Measurements from ENCODE around the gene PGP.

PGP gene

DNA sequence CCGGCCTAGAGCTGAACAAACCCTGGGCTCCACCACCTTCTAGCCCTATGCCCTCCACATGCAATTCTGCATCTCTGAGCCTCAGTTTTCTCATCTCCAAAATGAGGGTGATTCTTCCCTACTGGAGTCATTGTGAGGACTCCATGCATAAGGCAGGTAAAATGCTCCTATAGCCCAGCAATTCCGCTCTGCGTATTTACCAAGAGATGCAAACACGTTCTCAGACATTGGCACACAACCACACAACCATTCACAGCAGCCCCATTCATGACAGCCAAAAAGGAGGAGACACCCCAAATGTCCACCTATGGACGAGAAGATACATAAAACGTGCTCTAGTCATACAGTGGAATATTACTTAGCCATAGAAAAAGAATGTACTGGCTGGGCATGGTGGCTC is 14.3 kb downstream of the PGP start:
- no peak for DNase-seq (ENCODE audit: low read depth in 2 of 2)

DNA sequence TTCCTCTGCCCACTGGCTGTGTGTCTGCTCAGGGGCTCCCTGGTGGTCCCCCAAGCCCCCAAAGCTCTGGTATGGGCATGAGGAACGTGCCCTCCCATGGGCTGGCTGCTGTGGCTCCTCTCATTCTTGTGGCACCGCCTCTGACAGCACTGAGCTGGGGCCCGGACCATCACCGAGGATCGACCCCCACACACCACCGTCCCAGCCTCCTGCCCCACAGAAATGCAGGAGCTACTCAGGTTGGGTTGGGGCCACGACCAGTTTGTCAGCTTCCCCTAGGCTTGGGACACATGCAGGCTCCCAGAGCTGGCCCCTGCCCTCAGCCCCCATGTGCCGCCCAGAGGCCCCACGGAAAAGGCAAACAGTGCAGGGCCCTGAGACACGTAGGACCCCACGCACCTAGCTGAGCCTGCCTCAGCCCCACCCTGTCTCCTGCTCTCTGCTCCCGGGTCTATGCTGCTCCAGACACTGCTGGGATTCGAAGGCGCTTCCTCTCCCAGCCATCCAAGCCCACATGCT is 15.0 kb downstream of the PGP start:
- no peak for DNase-seq (ENCODE audit: low read depth in 2 of 2)

DNA sequence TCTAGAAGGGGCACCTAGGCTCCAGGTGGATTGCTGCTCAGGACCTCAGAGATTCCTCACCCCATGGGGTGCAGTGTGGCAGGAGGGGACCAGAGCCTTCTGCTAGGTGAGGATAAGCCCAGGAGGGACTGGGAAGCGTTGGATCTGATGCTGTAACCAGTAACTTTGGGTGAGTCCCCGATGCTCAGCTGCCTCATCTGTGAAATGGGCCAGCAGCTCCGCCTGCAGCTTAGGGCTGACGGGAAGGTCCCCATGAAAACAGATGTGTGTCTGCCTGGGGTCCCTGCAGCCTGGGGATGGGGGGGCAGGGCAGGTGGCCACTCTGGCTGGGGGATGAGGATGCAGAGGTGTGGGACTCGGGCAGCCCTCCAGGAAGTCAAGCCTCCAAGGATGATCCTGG is 15.5 kb downstream of the PGP start:
- no peak for DNase-seq (ENCODE audit: low read depth in 2 of 2)

DNA sequence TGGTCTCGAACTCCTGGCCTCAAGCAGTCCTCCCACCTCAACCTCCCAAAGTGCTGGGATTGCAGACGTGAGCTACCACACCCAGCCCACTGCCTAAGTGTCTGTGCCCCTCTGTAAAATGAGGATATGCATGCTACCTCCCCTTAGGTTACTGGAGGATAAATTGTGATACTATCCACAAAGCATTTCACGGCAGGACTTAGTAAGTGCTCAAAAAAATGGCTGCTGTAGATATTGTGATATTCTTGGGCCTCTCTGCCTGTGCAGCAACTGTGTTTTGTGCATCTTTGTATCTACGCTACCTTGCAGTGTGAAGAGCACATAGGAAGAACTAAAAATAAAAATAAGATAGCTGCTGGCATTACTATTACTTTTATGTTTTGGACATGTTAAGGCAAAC is 16.4 kb downstream of the PGP start:
- DNase-seq (ENCODE audit: low read depth in 2 of 2) = no peak

DNA sequence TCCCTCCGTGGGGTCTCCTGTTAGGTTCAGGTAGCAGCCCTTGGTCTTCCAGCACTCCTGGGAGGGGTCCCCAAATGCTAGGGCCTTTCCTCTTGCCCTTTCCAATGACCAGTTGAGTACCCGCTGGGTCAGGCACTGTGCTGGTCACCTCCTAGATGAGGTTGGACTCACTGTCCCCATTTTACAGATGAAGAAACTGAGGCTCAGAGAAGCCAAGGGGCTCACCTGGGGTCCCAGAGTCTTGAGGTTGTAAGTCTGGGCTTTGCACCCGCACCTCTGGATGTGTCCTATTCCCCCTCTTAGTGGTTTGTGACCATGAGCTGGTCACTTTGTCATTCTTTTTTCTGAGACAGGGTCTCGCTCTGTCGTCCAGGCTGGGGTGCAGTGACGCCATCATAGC is 16.9 kb downstream of the PGP start:
- DNase-seq (ENCODE audit: low read depth in 2 of 2) = no peak

DNA sequence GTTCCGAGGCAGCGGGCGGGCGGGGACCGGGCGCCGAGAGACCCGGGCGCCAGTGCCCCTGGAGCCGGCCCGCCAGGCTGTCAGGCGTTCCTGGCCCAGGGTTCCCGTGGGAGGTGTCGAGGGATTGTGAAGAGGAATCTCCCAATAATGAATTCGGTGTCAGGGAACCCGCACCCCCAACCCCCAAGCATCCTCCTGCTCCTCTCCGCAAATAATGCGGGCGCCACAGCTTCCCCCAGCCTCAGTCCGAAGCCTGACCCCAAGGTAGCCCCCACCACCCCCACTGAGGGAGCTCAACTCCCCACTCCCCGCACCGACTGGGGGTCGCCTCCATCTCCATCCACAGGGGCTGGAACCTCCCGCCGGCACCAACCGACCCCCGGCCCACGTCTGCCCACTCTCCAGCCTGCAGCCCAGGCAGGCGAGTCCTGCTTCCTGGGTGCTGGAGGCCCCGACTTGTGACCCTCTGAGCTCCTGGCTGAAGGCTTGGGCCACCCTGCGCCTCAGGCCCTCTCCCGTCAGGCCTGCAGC is 17.6 kb downstream of the PGP start:
- no peak for DNase-seq (ENCODE audit: low read depth in 2 of 2)

DNA sequence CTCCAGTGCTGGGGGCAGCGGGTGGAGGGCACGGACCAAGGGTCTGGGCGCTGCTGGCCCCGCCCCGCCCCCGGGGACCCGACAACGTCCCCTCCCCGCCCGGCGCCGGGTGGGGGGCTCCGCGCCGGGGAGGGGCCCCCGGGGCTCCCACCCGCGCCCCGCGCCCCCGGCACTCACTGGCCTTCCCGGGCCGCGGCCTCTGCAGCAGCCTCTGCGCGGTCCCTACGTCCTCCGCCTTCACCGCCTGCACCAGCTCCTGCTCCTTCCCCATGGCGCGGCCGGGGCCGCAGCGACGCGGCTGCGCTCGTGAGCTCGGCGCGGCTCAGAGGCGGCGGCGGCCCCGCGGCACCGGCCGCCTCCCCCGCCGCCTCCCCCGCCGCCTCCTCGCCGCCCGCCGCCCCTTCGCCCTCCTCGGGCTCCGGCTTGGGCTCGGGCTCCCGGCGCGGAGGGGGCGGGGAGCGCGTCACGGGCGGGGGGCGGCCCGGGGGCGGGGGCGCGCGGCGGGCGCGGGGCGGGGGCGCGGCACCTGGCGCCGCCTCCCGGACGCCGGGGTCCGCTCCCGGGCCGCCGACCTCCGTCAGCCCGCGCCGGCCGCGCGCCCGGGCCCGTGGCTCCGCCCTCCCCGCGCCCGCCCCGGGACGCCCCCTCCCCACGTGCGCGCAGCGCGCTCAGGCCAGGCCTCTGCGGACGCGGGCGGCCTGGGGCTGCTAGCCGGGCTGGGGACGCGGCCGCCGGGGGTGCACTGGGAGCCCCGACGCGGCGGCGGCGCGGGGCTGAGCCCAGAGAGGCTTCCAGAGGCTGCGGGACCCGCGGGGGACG is 18.3 kb downstream of the PGP start, which contains the start of gene CASKIN1:
Gene CASKIN1 (minus strand): TSS at position 444 of the 819 bp plus-strand sequence. CDS start 173 bp downstream, at position 271.
- DNase-seq (ENCODE audit: low read depth in 2 of 2) = no peak

DNA sequence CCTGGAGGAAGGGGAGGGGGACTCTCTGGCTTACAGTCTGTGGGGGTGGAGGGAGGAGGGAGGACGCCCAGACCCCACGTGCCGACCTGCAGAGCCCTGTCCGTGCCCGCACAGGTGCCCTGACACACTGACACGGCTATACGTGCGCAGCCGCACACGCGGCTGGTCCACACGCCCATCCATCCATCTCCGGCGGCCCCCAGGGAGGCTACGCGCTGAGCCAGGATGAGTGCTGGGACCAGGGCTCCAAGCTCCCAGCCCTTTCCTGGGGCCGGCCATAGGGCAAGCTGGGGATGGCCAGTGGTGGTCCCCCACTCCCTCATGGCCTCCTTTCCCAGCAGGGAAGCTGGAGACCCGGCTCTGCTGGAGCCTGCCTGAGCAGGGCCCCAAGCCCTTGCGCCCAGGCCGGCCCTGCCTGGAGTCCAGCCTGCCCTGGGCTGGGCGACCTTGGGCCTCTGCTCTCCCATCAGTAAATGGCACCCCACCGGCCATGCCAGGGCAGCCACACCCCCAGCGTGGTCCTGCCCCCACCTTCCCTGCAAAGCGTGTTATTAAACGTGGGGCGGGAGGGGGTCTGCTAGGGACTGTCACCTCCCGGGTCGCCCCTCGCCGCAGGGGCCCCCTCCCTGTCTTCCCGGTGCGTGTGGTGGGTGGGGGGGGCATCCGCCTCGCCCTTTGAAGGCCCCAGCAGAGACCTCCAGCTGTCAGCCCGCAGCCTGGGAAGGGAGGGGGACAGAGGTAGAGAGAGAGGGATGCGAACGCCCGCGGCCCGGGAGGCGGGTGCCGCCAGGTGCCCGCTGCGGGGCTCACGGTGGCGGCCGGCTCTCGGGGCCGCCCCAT is 19.1 kb downstream of the PGP start:
- DNase-seq (ENCODE audit: low read depth in 2 of 2) = no peak

DNA sequence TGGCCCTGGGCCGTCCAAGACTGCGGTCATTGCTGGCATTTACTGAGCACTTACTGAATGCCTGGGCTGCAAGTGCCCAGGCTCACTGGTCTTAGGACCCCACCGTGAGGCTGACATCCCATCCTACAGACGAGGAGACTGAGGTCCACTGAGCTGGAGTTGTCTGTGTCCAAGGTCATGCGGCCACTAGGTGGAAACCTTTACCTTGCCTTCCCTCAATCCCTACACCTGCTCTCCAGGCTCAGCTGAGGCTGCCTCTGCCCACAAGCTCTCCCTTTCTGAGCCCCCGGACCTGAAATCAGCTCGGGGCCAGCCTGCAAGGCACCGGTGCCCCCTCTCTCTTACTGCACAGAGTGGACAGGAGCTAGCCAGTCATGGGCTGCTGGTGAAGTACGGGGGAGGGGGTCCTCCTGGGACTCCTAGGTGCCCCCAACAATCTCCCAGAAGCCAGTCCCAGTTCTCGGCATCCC is 19.8 kb downstream of the PGP start:
- peak in 1 of 2 donors; percentile 21 for DNase-seq (ENCODE audit: low read depth in 2 of 2)

DNA sequence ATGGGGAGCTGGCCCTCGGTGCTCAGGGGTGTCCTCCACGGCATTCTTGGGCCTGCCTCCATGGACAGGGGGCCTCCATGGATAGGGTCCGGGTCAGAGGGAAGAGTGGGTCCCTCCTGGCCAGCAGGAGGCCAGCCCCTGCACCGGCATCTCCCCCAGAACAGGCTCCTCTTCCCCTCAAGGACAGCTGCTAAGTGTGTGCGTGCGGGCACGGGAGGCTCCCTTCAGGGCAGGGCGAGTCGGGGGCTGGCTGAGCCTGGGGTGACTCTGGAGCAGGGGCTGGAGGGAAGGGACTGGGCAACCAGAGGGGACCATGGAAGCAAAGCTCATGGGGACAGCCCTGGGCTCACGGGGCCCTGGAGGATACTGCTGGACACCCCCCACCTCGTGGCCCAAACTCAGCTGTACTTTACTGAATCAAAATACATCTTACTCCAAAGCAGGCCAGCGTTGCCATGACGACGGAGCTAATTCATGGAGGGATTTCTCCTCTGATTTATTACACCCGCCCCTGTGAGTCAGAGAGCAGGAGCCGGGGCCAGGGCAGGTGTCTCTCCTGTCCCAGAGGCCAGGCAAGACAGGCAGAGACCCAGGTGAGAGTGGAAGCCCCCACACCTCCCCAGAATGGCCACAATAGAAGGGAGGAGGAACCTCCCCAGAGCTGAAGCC is 20.3 kb downstream of the PGP start:
- no peak for DNase-seq (ENCODE audit: low read depth in 2 of 2)

DNA sequence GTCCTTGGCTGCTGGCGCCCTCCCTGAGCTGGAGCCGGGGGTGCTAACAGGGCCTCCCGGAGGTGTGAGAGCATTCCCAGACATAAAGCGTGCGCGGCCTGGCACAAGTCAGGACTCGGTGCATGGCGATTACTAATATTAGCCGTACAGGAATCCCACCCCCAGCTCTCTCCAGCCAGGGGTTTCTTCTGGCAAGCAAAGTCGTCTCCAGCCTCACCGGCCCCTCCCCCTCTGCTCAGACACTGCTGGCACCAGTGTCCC is 23.3 kb downstream of the PGP start:
- DNase-seq (ENCODE audit: low read depth in 2 of 2) = no peak

DNA sequence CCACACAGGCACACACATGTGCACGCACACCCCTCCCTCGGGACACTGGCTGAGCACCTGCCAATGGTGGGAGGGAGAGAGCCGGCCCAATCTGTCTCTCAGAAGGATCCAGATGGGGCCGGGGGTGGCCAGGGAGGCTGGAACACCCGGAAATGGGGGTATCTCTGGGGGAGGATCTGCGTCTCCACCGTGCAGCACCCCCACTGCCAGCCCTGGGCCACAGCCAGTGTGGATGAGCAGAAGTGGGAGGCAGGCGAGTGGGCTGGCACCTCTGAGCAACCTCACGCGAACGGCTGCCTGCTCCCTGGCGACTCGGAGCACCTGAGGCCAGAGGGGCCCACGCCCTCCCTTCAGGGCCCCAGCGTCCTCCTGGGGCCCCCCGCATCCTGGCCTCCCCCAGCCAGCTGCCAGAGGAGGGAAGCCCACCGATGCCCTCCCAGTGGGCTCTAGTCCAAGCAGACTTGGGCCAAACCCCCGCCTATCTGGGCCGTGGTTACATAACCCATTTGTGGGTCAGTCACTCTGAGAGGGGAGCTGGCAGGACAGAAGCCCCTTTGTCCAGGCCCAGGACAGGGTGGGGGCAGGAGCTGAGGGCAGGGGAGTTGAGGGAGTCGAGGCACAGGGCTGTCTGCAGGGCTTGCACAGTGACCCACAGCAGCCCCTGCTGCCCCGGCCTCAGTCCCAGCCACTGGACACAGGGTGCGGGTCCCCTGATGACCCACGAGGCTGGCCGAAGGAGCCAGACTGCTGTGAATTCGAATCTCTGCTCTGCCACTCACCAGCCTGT is 23.8 kb downstream of the PGP start:
- no peak for DNase-seq (ENCODE audit: low read depth in 2 of 2)

DNA sequence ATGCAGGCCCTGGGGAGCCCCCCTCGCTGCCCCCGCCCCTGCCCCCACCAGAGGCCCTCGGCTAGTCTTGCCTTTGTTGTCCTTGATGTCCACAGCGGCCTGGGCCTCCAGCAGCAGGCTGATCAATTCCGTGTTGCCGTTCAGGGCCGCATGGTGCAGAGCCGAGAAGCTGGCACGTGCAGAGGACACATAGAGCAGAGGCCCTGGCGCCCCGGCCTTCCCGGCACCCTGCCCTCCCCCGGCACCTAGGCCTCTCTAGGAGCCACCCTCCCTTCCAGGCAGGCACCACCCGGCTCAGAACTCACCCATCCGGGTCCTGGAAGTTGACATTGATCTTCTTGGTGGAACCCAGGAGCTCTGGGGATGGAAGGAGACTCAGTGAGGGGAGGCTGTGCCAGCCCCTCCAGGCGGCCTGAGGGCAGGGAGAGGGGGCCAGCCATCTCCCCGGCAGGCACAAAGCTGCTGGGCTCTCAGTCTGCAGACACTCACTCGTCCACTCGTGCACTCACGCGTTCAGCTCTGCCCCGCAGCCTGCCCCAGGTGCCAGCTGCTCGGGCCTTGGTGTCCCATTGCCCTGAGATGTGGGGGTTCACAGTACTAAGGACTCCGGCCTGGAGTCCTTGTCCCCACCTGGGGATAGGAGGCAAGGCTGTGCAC is 24.5 kb downstream of the PGP start:
- no peak for DNase-seq (ENCODE audit: low read depth in 2 of 2)

DNA sequence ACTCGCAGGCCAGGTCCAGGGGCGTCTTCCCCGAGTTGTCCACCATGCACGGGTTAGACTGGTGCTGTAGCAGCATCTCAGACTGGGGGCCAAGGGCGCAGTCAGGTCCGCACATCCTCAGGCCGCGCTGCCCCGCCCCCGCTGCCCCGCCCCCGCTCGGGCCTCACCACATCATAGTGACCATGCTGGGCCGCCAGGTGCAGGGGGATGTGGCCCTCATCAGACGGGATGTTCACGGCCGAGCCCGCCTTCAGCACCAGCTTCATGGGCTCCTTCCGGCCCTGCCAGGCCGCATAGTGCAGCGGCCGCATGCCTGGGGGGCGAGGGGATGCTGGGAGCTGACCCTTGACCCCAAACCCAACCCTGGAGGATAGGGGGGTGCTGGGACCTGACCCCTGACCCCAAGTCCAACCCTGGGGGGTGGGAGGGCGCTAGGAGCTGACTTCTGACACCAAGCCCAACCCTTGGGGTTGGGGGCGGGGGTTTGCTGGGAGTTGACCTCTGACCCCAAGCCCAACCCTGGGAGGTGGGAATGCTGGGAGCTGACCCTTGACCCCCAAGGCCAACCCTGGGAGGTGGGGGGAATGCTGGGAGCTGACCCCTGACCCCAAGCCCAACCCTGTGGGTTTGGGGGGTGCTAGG is 25.3 kb downstream of the PGP start:
- no peak for DNase-seq (ENCODE audit: low read depth in 2 of 2)

DNA sequence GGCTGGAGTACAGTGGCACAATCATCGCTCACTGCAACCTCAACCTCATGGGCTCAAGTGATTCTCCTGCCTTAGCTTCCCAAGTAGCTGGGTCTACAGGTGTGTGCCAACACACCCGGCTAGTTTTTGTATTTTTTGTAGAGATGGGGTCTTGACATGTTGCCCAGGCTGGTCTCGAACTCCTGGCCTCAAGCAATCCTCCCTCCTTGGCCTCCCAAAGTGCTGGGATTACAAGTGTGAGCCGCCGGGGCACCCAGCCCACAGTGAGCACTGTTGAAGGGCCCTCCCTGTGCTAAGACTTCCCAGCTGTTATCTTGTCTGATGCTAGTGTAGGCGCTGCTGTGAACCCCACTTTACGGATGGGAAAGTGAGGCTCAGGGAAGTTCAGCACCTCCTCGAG is 26.2 kb downstream of the PGP start:
- DNase-seq (ENCODE audit: low read depth in 2 of 2) = no peak

DNA sequence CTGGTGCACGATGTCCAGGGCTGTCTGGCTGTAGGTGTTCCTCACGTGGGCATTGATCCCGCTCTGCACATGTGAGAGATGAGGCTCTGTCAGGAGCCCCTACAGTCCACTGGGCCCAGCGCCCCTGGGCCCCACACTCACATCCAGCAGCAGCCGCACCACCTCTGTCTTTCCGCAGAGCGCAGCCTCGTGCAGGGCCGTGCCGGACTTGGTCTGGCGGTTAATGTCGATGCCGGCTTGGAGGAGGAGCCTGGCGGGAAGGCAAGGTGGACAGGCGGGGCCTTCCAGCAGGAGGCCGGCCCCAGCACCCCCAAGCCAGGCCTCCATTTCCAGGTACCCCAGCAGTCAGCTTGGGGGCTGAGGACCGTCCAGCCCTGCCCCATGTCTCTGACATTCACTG is 27.4 kb downstream of the PGP start:
- DNase-seq (ENCODE audit: low read depth in 2 of 2) = no peak

DNA sequence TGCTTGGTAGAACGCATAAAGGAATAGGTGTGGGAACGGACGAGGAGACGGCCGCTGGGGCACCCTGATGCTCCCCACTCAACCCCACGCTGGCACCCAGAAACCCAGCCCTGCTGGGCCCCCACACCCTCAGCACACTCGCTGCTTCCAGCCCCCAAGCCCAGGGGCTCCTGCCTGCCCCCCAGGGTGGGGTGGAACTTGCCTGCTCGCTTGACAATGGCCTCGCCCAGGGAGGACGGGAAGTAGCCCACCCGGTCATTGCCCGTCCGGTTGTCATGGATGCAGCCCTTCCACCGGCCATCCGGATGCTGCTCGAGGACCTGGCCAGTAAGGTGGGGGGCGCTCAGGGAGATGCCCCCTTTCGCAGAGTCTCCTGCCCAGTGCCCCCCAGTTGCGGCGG is 28.1 kb downstream of the PGP start:
- no peak for DNase-seq (ENCODE audit: low read depth in 2 of 2)

DNA sequence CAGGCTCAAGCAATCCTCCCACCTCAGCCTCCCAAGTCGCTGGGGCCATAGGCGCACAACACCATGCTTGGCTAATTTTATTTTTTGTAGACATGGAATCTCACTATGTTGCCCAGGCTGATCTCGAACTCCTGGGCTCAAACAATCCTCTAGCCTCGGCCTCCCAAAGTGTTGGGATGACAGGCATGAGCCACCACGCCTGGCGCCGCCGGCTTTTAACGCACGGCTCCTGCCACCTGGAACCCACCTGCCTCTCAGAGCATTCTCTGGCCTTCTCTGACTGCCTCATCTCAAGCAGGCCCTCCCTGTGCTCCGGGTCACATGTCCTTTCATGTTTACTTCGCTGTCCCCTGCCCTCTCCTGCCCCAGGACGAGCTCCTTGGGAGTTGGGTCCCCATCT is 28.6 kb downstream of the PGP start:
- DNase-seq (ENCODE audit: low read depth in 2 of 2) = no peak

DNA sequence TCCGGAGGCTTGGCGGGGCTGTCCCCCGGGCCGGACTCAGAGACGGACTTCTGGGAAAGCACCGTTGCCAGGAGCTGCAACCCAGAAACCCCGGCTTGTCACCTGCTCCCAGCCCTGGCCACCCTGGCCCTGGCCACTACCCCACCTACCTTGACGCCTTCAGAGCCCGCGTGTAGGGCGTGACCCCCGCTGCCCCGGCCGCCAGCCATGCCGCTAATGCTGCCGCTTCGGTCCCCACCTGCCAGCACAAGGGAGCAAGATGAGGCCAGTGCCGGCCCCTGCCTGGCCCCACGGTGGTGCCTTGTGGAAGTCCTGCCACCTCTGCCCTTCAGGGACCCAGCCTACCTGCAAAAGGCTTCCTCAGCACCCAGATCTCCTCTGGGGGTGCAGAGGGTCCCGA is 29.7 kb downstream of the PGP start:
- DNase-seq (ENCODE audit: low read depth in 2 of 2) = no peak

DNA sequence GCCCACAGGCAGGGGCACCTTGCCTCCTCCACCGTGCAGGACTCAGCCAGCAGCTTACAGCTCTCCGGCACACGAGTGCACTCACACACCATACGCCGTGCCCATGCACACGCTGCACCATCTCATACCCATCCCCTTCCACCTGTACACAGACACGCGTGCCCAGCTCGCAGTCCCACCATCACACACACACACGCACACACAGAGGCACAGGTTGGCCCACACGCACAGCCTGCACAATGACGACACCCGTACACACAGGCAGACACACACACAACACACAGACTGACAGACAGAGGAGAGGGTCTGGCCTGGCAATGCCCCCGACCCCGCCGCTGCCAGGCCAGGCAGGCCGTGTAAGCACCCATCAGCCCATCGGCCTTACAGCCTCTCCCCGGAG is 30.3 kb downstream of the PGP start:
- DNase-seq (ENCODE audit: low read depth in 2 of 2) = no peak

All from activated CD8-positive, alpha-beta memory T cell treated with anti-CD3 and anti-CD28 coated beads for 4 hours (primary cell).